Activated CD4-positive, alpha-beta T cell treated with anti-CD3 and anti-CD28 coated beads, Interleukin-2, amount 50 U/mL, for 24 hours (primary cell): ENCODE data around the gene MANBA.

Source experiments
- DNase-seq, 2 donors: peaks; one replicate each; pipeline ENCODE4 v3.0.0-alpha.2; 2020; ENCODE audit warnings: low read depth in 1 of 2, low spot score in 1 of 2

MANBA gene

GRCh38 chr4:102683881-102684609 is 76.7 kb downstream of the MANBA start:
- DNase-seq: no peak

DNA sequence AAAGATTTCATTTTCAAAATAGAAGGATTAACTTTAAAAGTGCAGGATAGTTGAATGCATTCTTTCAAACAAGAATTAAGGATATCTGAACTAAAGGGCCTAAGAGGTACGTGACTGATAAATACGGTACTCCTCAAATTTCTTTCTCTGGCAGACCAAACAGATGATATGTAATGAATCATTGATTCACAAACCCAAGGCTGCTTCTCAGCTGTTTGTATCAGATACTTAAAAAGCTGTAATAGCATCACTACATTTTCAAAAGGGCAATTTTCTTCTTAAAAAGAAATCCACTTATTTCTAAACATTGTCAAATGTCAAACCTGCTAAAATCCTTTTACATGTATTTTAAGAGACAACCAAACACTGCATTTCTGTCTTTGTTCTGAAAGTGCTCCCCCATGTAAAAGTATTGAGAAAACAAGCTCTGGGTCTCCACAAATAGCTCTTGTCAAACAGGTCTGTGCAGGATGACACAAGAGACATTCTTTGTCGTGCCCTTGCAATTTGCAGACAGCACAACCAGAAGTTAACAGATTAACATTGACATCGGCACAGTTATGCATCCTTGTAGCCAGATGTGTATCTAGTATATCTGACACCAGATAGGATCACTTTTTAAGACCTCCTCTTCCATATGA is 82.0 kb downstream of the MANBA start:
- DNase-seq: no peak

DNA sequence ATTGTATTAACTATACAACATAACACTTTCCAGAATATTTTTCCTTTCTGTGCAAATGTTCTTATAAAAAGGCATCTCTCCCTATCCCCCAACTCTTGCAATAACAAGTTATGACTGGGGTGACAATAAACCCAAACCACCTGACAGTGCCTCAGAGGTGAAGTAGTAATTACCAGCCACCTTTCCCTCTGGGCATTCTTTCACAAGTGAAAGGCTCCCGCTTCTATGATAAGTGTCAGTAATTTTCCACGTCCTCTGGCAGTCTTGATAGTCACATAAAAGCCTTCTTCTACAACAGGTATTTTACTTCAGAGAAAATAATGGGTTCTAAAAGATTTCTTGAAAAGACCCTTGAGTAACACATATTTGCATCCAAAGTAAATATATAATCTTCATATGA is 82.7 kb downstream of the MANBA start:
- no peak for DNase-seq

- DNase-seq: no peak
These were observed 85.6 kb downstream of the MANBA start for GRCh38 chr4:102675141-102675540.

DNA sequence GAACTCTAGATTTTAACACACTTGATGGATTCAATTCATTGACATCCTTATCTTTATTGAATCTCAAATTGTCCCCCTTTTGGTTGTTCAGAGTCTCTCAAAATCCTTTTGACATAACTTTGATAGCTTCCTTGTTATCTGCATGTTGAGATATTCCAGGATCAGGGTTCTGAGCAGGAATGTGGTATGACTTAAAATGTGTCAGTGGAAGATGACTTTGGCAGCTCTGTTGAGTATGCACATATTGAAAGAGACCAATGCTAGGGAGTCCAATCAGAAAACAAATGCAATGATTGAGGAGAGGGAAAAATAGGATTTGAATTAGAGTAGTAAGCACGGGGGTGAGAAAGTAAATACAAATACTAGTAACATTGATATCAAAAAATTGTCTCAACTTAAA is 93.8 kb downstream of the MANBA start:
- no peak for DNase-seq

DNA sequence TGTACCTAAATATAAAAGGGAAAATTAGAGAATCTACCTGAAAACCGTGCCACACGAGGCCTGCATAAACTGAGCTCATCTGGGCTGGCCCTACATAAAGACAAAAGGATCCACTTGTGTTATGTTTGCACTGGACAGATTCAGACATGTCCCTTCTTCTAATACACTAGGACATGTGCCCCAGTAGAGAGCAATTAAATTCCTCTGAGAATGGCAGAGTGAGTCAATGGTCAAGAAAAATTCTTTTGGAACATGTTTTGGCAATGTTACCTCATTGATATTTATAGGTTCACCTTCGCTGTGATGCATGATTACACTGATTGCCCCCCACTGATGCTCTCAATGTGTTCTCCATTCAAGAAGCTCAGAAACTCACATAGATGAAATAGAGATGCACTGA is 95.2 kb downstream of the MANBA start:
- DNase-seq: no peak

- DNase-seq: no peak
These were observed 97.7 kb downstream of the MANBA start for GRCh38 chr4:102663073-102663472.

DNA sequence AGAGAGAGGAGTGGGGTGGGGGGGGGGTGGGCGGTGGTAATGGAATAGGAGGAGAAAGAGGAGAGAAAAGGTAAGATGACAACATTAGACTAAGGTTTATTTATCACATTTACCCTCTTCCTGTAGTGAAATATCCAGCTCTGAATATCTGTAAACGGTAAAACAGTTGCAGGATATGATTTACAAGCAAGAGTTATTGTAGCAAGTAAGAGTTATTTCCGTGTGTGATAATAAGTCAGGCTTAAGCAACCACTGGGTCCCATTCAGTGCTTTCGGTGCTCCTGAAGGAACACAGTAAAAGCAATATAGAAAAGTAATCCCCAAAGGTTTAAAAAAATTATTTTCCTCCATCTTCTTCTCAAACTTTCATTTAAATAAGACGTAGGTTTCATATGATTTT is 103.6 kb downstream of the MANBA start:
- DNase-seq: no peak

GRCh38 chr4:102647117-102647516 is 113.7 kb downstream of the MANBA start:
- DNase-seq: no peak

DNA sequence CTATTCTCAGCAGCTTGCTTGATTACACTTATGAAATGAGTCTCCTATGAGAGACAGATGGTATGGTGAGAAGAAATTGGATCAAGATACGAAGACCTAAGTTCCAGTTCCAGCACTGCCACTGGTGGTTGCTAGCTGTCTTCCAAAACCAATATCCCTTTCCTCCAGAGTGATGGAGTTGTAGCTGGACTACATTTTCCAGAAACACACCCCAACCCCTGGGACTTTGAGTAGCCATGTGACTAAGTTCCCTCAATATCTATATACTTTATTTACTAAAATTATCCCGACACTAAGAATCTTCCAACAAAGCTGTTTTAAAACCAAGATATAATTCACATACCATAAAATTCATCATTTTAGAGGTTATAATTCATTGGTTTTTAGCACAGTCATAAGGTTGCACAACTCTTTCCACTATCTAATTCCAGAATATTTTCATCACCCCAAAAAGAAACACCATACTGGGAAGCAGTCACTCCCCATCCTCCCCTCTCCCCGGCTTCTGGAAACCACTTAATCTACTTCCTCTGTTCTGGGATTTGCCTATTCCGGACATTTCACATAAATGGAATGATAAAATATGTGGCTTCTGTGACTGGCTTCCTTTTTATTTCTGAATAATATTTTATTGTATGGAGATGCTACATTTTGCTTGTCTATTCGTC is 118.0 kb downstream of the MANBA start:
- no peak for DNase-seq

GRCh38 chr4:102641793-102642192 is 119.0 kb downstream of the MANBA start:
- no peak for DNase-seq

DNA sequence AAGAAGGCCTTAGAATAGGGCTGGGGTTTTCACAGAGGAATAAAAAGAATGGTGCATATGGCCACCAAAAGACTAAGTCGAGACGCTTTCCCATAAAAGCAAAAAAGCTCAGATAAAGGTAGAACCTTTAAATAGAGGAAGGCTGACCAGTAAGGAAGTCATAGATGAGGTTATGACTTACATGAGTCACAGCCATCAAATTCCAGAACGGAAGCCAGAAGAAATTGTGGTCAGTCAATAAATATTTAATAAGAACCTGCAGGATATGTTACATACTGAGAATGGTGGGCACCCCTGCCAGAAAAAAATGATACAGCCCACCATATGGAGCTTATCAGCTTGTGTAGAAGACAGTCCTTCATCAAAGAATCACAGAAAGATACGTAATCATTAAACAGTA is 120.1 kb downstream of the MANBA start:
- no peak for DNase-seq

- no peak for DNase-seq
These were observed 121.2 kb downstream of the MANBA start for GRCh38 chr4:102639598-102639997.

DNA sequence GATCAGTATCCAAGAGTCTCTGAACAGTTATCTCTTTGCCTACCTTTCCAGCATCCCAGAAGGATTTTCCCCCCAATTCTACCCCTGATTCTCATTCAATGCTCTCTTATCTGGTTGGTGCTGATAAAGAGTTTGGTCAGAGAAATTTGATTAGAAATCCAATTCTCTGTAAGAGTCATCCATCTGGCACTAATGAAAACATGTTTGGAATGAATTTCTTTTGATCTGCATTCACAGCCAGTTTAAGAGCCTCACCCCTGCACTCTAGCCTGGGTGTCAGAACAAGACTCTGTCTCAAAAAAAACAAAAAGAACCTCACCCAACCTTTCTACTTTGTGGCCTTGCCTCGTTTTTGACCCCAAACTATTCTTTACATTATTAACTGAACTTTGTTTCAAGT is 122.1 kb downstream of the MANBA start:
- no peak for DNase-seq

DNA sequence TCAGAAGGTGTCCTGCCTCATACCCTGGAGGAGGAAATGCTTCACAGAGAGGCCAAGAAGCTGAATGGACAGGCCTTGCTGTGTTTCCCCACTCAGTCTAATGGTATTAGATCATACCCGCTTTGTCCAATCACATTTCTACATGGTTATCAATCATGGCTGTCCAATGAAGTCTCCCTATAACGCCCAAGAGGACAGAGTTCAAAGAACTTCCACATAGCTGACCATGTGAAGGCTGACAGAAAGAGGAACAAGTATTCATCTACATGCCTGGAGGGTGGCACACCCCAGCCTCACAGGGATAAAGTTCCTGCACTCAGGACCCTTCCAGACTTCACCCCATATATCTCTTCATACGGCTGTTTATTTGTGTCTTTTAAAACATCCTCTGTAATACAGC is 123.4 kb downstream of the MANBA start:
- DNase-seq: no peak

- no peak for DNase-seq
These were observed 127.7 kb downstream of the MANBA start for GRCh38 chr4:102633100-102633499.

DNA sequence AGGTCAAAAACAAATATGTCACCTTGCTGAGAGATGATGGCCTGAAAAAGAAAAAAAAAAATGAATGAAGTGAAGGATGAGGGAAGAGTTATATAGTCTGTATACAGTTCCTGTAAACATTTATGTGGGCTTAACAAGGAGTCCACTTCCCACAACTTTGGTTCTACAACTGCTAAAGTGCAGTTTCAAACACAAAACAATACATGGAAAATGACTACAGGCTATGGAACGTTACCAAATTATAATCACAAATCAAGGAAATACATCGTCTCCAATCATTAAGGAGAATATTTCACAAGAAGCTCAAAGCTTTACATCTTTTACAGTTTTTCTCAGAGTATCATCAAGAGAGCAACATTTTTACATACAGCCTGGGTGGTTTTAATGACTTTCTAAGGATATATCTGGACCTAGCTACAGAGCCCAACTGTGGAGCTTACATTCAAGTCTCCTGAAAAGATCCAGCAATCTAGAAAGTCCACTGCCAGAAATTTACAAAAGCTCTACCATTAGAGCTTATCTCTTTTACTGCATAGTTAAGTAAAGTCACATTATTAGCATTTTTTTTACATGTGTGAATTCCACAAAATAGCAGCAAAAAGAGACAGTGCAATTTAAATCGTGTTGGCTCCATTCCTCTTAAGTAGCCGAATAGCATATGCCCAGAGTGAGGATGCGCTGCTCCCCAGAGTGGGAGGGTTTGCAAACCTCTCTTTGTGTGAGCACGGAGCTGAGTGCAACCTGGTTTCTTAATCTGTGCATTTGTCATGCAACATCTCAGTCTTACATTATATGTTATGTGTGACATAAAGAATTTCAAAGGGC is 128.3 kb downstream of the MANBA start:
- DNase-seq: no peak

DNA sequence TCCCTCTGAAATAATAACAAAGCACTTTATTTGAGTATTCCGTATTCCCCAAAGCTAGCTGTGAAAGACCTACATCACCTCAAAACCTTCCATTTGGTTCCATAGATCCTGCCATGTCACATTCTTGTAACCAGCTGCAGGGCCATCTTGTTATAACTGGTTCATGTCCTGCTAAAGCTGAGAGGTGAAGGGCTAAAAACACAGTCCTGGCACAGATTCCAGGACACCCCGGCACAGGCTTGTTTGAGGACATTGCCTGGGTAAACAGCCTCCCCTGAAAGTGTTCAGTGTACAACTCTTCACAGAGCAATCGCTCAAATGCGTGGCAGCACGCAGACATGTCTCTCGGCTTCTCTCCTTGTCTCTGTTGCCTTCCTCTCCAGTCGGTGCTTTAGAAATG is 129.2 kb downstream of the MANBA start:
- no peak for DNase-seq

- DNase-seq: no peak
These were observed 131.1 kb downstream of the MANBA start for GRCh38 chr4:102629673-102630072.

DNA sequence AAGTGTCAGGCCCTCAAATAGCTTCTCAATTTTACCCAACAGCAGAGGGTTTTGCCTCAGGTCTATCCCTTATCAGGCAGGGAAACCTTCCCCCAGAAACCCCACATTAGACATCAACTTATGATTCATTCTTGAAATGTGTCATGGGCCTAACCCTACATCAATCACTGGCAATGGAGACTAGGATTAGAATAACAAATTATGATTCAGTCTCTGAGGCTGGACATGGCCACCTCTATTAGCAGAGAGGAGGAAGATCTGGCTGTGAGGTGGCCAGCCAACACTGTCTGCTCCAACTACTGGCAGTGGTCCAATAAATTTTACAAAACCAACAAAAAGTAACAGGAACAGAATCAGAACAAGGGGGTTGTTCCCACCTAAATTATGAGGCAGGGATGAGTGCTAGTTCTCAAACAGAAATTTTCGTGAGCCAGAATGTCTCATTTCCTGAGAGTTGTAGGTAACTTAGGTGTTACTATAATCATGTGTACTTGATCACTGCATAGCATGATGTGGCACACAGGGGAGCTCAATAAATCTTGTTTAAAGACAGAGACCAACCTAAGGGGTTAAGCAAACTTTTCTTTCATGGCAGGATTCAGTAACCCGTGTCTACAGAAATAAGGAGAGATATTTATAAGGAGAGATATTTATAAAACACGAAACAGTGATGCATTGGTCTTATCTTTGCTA is 132.8 kb downstream of the MANBA start:
- peak in 1 of 2 donors; percentile 46 for DNase-seq
